H9 (cell line): ENCODE results near the gene ZNF609. TPM values are rescaled to one million over a fixed set of nuclear protein-coding genes. Genes with fewer than 3 reads are reported as not detected.

Experiments
- DNase-seq: peaks from one replicate; pipeline ENCODE4 v3.0.0-alpha.2; 2017
- H2AFZ ChIP-seq: one replicate; pipeline ENCODE4 v1.6.1; 2013; ENCODE audit warnings: mild to moderate bottlenecking, low read length, control low read depth, moderate library complexity
- H2AK5ac ChIP-seq: 2 replicates; pipeline ENCODE4 v1.6.1; 2013; ENCODE audit warnings: low read length, control low read depth, mixed read lengths; ENCODE audit not compliant: insufficient read length
- H2BK120ac ChIP-seq: one replicate; pipeline ENCODE4 v1.6.1; 2013; ENCODE audit warnings: low read depth, mild to moderate bottlenecking, low read length, control low read depth, inconsistent platforms; ENCODE audit not compliant: poor library complexity, severe bottlenecking
- H2BK12ac ChIP-seq: 2 replicates; pipeline ENCODE4 v1.6.1; 2013; ENCODE audit warnings: low read length, control low read depth, mixed read lengths, low read depth; ENCODE audit not compliant: insufficient read length
- H2BK15ac ChIP-seq: 2 replicates; pipeline ENCODE4 v1.6.1; 2013; ENCODE audit warnings: low read depth, low read length, control low read depth
- H2BK20ac ChIP-seq: one replicate; pipeline ENCODE4 v1.6.1; 2013; ENCODE audit warnings: low read depth, mild to moderate bottlenecking, low read length, control low read depth, inconsistent platforms; ENCODE audit not compliant: poor library complexity, severe bottlenecking
- H2BK5ac ChIP-seq: 2 replicates; pipeline ENCODE4 v1.6.1; 2013; ENCODE audit warnings: low read length, control low read depth, mixed read lengths; ENCODE audit not compliant: insufficient read length
- H3K14ac ChIP-seq: 2 replicates; pipeline ENCODE4 v1.6.1; 2013; ENCODE audit warnings: low read length, control low read depth; ENCODE audit not compliant: insufficient read depth
- H3K18ac ChIP-seq: 2 replicates; pipeline ENCODE4 v1.6.1; 2013; ENCODE audit warnings: low read depth, mild to moderate bottlenecking, mixed read lengths, low read length, control low read depth; ENCODE audit not compliant: insufficient read length
- H3K23ac ChIP-seq: 2 replicates; pipeline ENCODE4 v1.6.1; 2013; ENCODE audit warnings: low read length, control low read depth, mixed read lengths, low read depth; ENCODE audit not compliant: insufficient read length
- H3K23me2 ChIP-seq: 2 replicates; pipeline ENCODE4 v1.6.1; 2013; ENCODE audit warnings: low read depth, mild to moderate bottlenecking, mixed read lengths, low read length, control low read depth; ENCODE audit not compliant: insufficient read length, poor library complexity, severe bottlenecking
- H3K27ac ChIP-seq: 2 replicates; pipeline ENCODE4 v1.5.1; 2013; ENCODE audit warnings: low read length, control low read depth, mixed read lengths, low read depth; ENCODE audit not compliant: insufficient read length
- H3K27me3 ChIP-seq: 2 replicates; pipeline ENCODE4 v1.6.1; 2013; ENCODE audit warnings: low read length, control low read depth, inconsistent platforms; ENCODE audit not compliant: insufficient read depth
- H3K4ac ChIP-seq: 2 replicates; pipeline ENCODE4 v1.6.1; 2013; ENCODE audit warnings: low read depth, mild to moderate bottlenecking, control low read depth, inconsistent platforms, low read length, moderate library complexity
- H3K4me1 ChIP-seq: 2 replicates; pipeline ENCODE4 v1.6.1; 2013; ENCODE audit warnings: low read length, control low read depth, inconsistent platforms; ENCODE audit not compliant: insufficient read depth
- H3K4me2 ChIP-seq: 2 replicates; pipeline ENCODE4 v1.6.1; 2013; ENCODE audit warnings: low read length, control low read depth, mixed read lengths; ENCODE audit not compliant: insufficient read length, insufficient read depth
- H3K56ac ChIP-seq: 2 replicates; pipeline ENCODE4 v1.6.1; 2013; ENCODE audit warnings: low read depth, mild to moderate bottlenecking, mixed read lengths, low read length, control low read depth; ENCODE audit not compliant: insufficient read length
- H3K79me1 ChIP-seq: 2 replicates; pipeline ENCODE4 v1.6.1; 2013; ENCODE audit warnings: low read depth, mild to moderate bottlenecking, moderate library complexity, low read length, control low read depth, inconsistent platforms; ENCODE audit not compliant: insufficient read depth, poor library complexity, severe bottlenecking
- H3K79me2 ChIP-seq: 2 replicates; pipeline ENCODE4 v1.6.1; 2013; ENCODE audit warnings: low read length, control low read depth, inconsistent platforms; ENCODE audit not compliant: insufficient read depth
- H3K9ac ChIP-seq: 2 replicates; pipeline ENCODE4 v1.6.1; 2013; ENCODE audit warnings: low read length, control low read depth, mixed read lengths; ENCODE audit not compliant: insufficient read length; ENCODE audit errors: extremely low read depth
- H3K9me3 ChIP-seq: one replicate; pipeline ENCODE4 v1.6.1; 2013; ENCODE audit warnings: low read depth, low read length, inconsistent platforms; ENCODE audit not compliant: control insufficient read depth
- H3T11ph ChIP-seq: one replicate; pipeline ENCODE4 v1.6.1; 2013; ENCODE audit warnings: mild to moderate bottlenecking, low read length, control low read depth, inconsistent platforms
- H4K20me1 ChIP-seq: one replicate; pipeline ENCODE4 v1.6.1; 2013; ENCODE audit not compliant: control insufficient read depth, insufficient read length, insufficient read depth
- H4K5ac ChIP-seq: 2 replicates; pipeline ENCODE4 v1.6.1; 2013; ENCODE audit warnings: low read depth, mild to moderate bottlenecking, mixed read lengths, low read length, control low read depth; ENCODE audit not compliant: insufficient read length
- H4K8ac ChIP-seq: replicated peaks from 2 replicates; pipeline ENCODE4 v1.6.1; 2013; ENCODE audit warnings: low read length, control low read depth, mixed read lengths, low read depth; ENCODE audit not compliant: insufficient read length
- H4K91ac ChIP-seq: 2 replicates; pipeline ENCODE4 v1.6.1; 2013; ENCODE audit warnings: low read depth, mild to moderate bottlenecking, moderate library complexity, mixed read lengths, low read length, control low read depth; ENCODE audit not compliant: insufficient read length
- H3K27ac Mint-ChIP-seq, 3 experiments: 2 replicates in 2 of 3; 3 replicates in 1 of 3; pipeline ENCODE4 v1.8.0; 2020 to 2021; ENCODE audit warnings: mixed read lengths in 3 of 3, mild to moderate bottlenecking in 1 of 3, moderate library complexity in 1 of 3
- H3K27me3 Mint-ChIP-seq: 2 replicates; pipeline ENCODE4 v1.8.0; 2021; ENCODE audit warnings: low read depth, mild to moderate bottlenecking, moderate library complexity, mixed read lengths
- H3K36me3 Mint-ChIP-seq, 3 experiments: 2 replicates in 2 of 3; 3 replicates in 1 of 3; pipeline ENCODE4 v1.8.0; 2020 to 2021; ENCODE audit warnings: low read depth in 3 of 3, mixed read lengths in 3 of 3; ENCODE audit not compliant: insufficient read depth in 1 of 3
- H3K4me1 Mint-ChIP-seq, 2 experiments: 2 replicates each; pipeline ENCODE4 v1.8.0; 2020; ENCODE audit warnings: mixed read lengths in 2 of 2
- H3K4me3 Mint-ChIP-seq, 2 experiments: 2 replicates in 1 of 2; 3 replicates in 1 of 2; pipeline ENCODE4 v1.8.0; 2020 to 2021; ENCODE audit warnings: mild to moderate bottlenecking in 2 of 2, mixed read lengths in 2 of 2, moderate library complexity in 1 of 2
- H3K9me3 Mint-ChIP-seq, 2 experiments: 2 replicates in 1 of 2; 3 replicates in 1 of 2; pipeline ENCODE4 v1.8.0; 2020; ENCODE audit warnings: mild to moderate bottlenecking in 2 of 2, mixed read lengths in 2 of 2, moderate library complexity in 1 of 2
- WGBS: extraction: QIAGEN DNeasy Blood & Tissue Kit; methylation state at CpG from one replicate; pipeline ENCODE4 v1.1.7; 2013; ENCODE audit warnings: missing lambda C conversion rate, low lambda C conversion rate, mixed read lengths; ENCODE audit not compliant: insufficient read length; ENCODE audit errors: extremely low coverage; 5-methylcytosine and 5-hydroxymethylcytosine counted together
- total RNA-seq: library from RNA; stranded (reverse); gene quantifications from 2 replicates; pipeline ENCODE4 v1.2.1, GENCODE V29; 2021
- TF ChIP-seq, protein P1 (sequence below): fragments of 200-600 bp; sonication (generic); conservative IDR thresholded peaks from 3 replicates; pipeline ENCODE4 v1.8.0; 2021; ENCODE audit warnings: antibody characterized with exemption, mild to moderate bottlenecking

The ZNF609 gene
- total RNA-seq, 1 experiment from 2014 or later = 45.3 TPM

DNA sequence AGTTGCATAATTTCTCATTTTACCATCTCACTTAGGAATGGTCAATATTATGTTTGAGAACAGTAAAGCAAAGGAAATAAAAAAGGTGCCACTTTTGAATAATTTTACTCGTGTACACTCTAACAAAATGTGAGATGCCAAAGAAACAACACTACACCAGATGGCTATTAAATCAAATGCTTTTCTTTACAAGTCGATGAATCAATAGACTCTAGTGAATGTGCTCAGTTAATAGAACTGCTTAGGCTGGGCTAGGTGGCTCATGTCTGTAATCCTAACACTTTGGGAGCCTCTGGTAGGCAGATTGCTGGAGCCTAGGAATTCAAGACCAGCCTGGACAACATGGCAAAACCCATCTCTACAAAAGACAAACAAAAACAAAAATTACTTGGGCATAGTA, 87.9 kb downstream of the ZNF609 start:
- no peak overlapping the region for H4K5ac ChIP-seq
- no peak overlapping the region for H4K8ac ChIP-seq
- H3K18ac ChIP-seq = no peak overlapping the region
- H3K4me1 Mint-ChIP-seq = peaks cover 10% of the 10 kb centered on the region in 2 experiments
- H2AK5ac ChIP-seq = no peak overlapping the region
- no peak overlapping the region for H2BK12ac ChIP-seq
- no peak overlapping the region for H4K91ac ChIP-seq
- H2BK15ac ChIP-seq = no peak overlapping the region
- H3T11ph ChIP-seq = no peak overlapping the region
- no CpG with 5 or more reads among the region's 2 CpGs for WGBS
- H3K9ac ChIP-seq = no peak overlapping the region
- H2BK20ac ChIP-seq = no peak overlapping the region
- peaks cover 4% of the 10 kb centered on the region for H3K79me1 ChIP-seq
- H3K27me3 Mint-ChIP-seq = no peaks in the 10 kb centered on the region; the same call in 1 of the 2 replicates
- no peak overlapping the region for H3K23ac ChIP-seq
- peaks cover 0 to 4% (median 3%) of the 10 kb centered on the region in 3 experiments; a peak in 4 of 7 replicates for H3K36me3 Mint-ChIP-seq
- no peak overlapping the region for H2AFZ ChIP-seq
- TF ChIP-seq, protein P1, sequence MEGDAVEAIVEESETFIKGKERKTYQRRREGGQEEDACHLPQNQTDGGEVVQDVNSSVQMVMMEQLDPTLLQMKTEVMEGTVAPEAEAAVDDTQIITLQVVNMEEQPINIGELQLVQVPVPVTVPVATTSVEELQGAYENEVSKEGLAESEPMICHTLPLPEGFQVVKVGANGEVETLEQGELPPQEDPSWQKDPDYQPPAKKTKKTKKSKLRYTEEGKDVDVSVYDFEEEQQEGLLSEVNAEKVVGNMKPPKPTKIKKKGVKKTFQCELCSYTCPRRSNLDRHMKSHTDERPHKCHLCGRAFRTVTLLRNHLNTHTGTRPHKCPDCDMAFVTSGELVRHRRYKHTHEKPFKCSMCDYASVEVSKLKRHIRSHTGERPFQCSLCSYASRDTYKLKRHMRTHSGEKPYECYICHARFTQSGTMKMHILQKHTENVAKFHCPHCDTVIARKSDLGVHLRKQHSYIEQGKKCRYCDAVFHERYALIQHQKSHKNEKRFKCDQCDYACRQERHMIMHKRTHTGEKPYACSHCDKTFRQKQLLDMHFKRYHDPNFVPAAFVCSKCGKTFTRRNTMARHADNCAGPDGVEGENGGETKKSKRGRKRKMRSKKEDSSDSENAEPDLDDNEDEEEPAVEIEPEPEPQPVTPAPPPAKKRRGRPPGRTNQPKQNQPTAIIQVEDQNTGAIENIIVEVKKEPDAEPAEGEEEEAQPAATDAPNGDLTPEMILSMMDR = no peak
- H3K56ac ChIP-seq = no peak overlapping the region
- H3K4me3 Mint-ChIP-seq = no peak overlapping the region
- H2BK120ac ChIP-seq = no peak overlapping the region
- H3K23me2 ChIP-seq = no peaks in the 10 kb centered on the region
- no peaks in the 10 kb centered on the region for H3K9me3 Mint-ChIP-seq
- no peak overlapping the region for H3K27ac Mint-ChIP-seq
- no peaks in the 10 kb centered on the region for H4K20me1 ChIP-seq
- peaks cover 8% of the 10 kb centered on the region; the same call in 1 of the 2 replicates for H3K79me2 ChIP-seq
- no peak overlapping the region for H3K14ac ChIP-seq
- no peak overlapping the region for H3K4ac ChIP-seq
- H3K4me2 ChIP-seq = no peak overlapping the region
- H3K27me3 ChIP-seq = no peaks in the 10 kb centered on the region
- H3K9me3 ChIP-seq = no peaks in the 10 kb centered on the region
- no peak overlapping the region for H3K27ac ChIP-seq
- no peak overlapping the region for H2BK5ac ChIP-seq
- H3K4me1 ChIP-seq = no peaks in the 10 kb centered on the region
- DNase-seq = no peak
